HEK293 (cell line): Measurements from ENCODE around the gene KIAA1958.

Experiments used
- CTCF ChIA-PET: fragments of 350-600 bp; formaldehyde crosslinking; extraction: SDS; loops from one replicate; lab custom pipeline; 2021; ENCODE audit warnings: antibody characterized with exemption; lab: Yijun Ruan, JAX
- POLR2A ChIA-PET: fragments of 300-600 bp; formaldehyde crosslinking; extraction: SDS; loops from one replicate; lab custom pipeline; 2020; ENCODE audit warnings: antibody characterized with exemption, inconsistent platforms; lab: Yijun Ruan, JAX
- H3K27ac ChIP-seq: fragments of 200-500 bp; sonication (Bioruptor generic); 2 replicates; pipeline ENCODE4 v1.5.1; 2014; ENCODE audit warnings: low read depth, low read length, control low read depth, inconsistent platforms; ENCODE audit errors: extremely low read depth
- H3K36me3 ChIP-seq, 2 experiments: fragments of 200-500 bp in 1 of 2; sonication (Bioruptor generic) in 1 of 2; 1 replicate in 1 of 2; 2 replicates in 1 of 2; pipeline ENCODE4 v1.5.1; 2014 to 2017; ENCODE audit warnings: inconsistent platforms in 2 of 2, low read length in 2 of 2; ENCODE audit not compliant: control insufficient read depth in 2 of 2, insufficient read depth in 1 of 2
- H3K4me1 ChIP-seq: fragments of 200-500 bp; sonication (Bioruptor generic); 2 replicates; pipeline ENCODE4 v1.5.1; 2014; ENCODE audit warnings: mild to moderate bottlenecking, low read length, inconsistent platforms; ENCODE audit not compliant: control insufficient read depth, insufficient read depth
- H3K4me3 ChIP-seq: 2 replicates; pipeline ENCODE4 v1.5.1; 2011; ENCODE audit warnings: low read depth, mild to moderate bottlenecking, control low read depth, low read length, moderate library complexity
- H3K9me3 ChIP-seq: fragments of 200-500 bp; sonication (Bioruptor generic); 2 replicates; pipeline ENCODE4 v1.5.1; 2014; ENCODE audit warnings: low read depth, low read length, inconsistent platforms; ENCODE audit not compliant: control insufficient read depth, insufficient read depth
- BCL11B ChIP-seq: fragments of 450-650 bp; formaldehyde crosslinking; IDR thresholded peaks from 2 replicates; pipeline ENCODE4 v1.5.1; 2016; ENCODE audit warnings: low read depth, missing biosample characterization, missing genetic modification characterization
- BCL6B ChIP-seq: fragments of 450-650 bp; formaldehyde crosslinking; IDR thresholded peaks from 2 replicates; pipeline ENCODE4 v1.5.1; 2017; ENCODE audit warnings: missing biosample characterization, missing genetic modification characterization
- ELK4 ChIP-seq: IDR thresholded peaks from 2 replicates; pipeline ENCODE4 v1.6.1; 2011; ENCODE audit warnings: mild to moderate bottlenecking, low read depth, low read length, borderline replicate concordance
- HOXD13 ChIP-seq: sonication (generic); formaldehyde crosslinking; IDR thresholded peaks from 2 replicates; pipeline ENCODE4 v1.8.0; 2022; ENCODE audit warnings: missing genetic modification reagents, borderline replicate concordance
- KLF8 ChIP-seq: fragments of 450-650 bp; formaldehyde crosslinking; IDR thresholded peaks from 2 replicates; pipeline ENCODE4 v1.5.1; 2016; ENCODE audit warnings: missing biosample characterization, missing genetic modification characterization
- SALL2 ChIP-seq: fragments of 450-650 bp; formaldehyde crosslinking; IDR thresholded peaks from 2 replicates; pipeline ENCODE4 v1.5.0; 2017; ENCODE audit warnings: missing biosample characterization, mild to moderate bottlenecking, missing genetic modification characterization, borderline replicate concordance
- YY2 ChIP-seq: fragments of 450-650 bp; formaldehyde crosslinking; IDR thresholded peaks from 2 replicates; pipeline ENCODE4 v1.5.1; 2016; ENCODE audit warnings: missing biosample characterization, missing genetic modification characterization
- ZNF138 ChIP-seq: fragments of 450-650 bp; formaldehyde crosslinking; IDR thresholded peaks from 2 replicates; pipeline ENCODE4 v1.5.1; 2016; ENCODE audit warnings: missing biosample characterization, missing genetic modification characterization, borderline replicate concordance
- ZNF18 ChIP-seq: fragments of 450-650 bp; formaldehyde crosslinking; IDR thresholded peaks from 2 replicates; pipeline ENCODE4 v1.5.1; 2016; ENCODE audit warnings: missing biosample characterization, missing genetic modification characterization
- ZNF2 ChIP-seq: fragments of 450-650 bp; formaldehyde crosslinking; IDR thresholded peaks from 2 replicates; pipeline ENCODE4 v1.5.1; 2016; ENCODE audit warnings: missing biosample characterization, missing genetic modification characterization
- ZNF221 ChIP-seq: fragments of 450-650 bp; formaldehyde crosslinking; IDR thresholded peaks from 2 replicates; pipeline ENCODE4 v1.5.1; 2017; ENCODE audit warnings: missing biosample characterization, missing genetic modification characterization, borderline replicate concordance
- ZNF248 ChIP-seq: fragments of 450-650 bp; formaldehyde crosslinking; IDR thresholded peaks from 2 replicates; pipeline ENCODE4 v1.5.1; 2017; ENCODE audit warnings: missing biosample characterization, missing genetic modification characterization
- ZNF280C ChIP-seq: fragments of 450-650 bp; formaldehyde crosslinking; IDR thresholded peaks from 2 replicates; pipeline ENCODE4 v1.5.1; 2016; ENCODE audit warnings: missing biosample characterization, missing genetic modification characterization
- ZNF48 ChIP-seq: fragments of 450-650 bp; formaldehyde crosslinking; IDR thresholded peaks from 2 replicates; pipeline ENCODE4 v1.5.1; 2016; ENCODE audit warnings: missing biosample characterization, missing genetic modification characterization
- ZNF513 ChIP-seq: fragments of 450-650 bp; IDR thresholded peaks from 2 replicates; pipeline ENCODE4 v1.5.1; 2018; ENCODE audit warnings: missing biosample characterization, missing genetic modification characterization
- ZNF555 ChIP-seq: fragments of 450-650 bp; formaldehyde crosslinking; conservative IDR thresholded peaks from 2 replicates; pipeline ENCODE4 v1.5.1; 2017; ENCODE audit warnings: missing biosample characterization, mild to moderate bottlenecking, missing genetic modification characterization, inconsistent platforms
- ZNF558 ChIP-seq: fragments of 450-650 bp; formaldehyde crosslinking; IDR thresholded peaks from 2 replicates; pipeline ENCODE4 v1.5.1; 2016; ENCODE audit warnings: missing biosample characterization, missing genetic modification characterization
- ZNF561 ChIP-seq: fragments of 450-650 bp; IDR thresholded peaks from 2 replicates; pipeline ENCODE4 v1.5.1; 2018; ENCODE audit warnings: missing biosample characterization, missing genetic modification characterization, borderline replicate concordance
- ZNF629 ChIP-seq: fragments of 450-650 bp; formaldehyde crosslinking; IDR thresholded peaks from 2 replicates; pipeline ENCODE4 v1.5.1; 2017; ENCODE audit warnings: missing biosample characterization, missing genetic modification characterization
- ZNF785 ChIP-seq: fragments of 450-650 bp; formaldehyde crosslinking; IDR thresholded peaks from 2 replicates; pipeline ENCODE4 v1.5.1; 2016; ENCODE audit warnings: missing biosample characterization, missing genetic modification characterization
- ZSCAN23 ChIP-seq: fragments of 450-650 bp; formaldehyde crosslinking; IDR thresholded peaks from 2 replicates; pipeline ENCODE4 v1.5.1; 2016; ENCODE audit warnings: missing biosample characterization, missing genetic modification characterization
- ZSCAN30 ChIP-seq: fragments of 450-650 bp; IDR thresholded peaks from 2 replicates; pipeline ENCODE4 v1.5.1; 2018; ENCODE audit warnings: missing biosample characterization, mild to moderate bottlenecking, missing genetic modification characterization, moderate library complexity
- TF ChIP-seq, protein P1 (sequence below): fragments of 450-650 bp; formaldehyde crosslinking; IDR thresholded peaks from 2 replicates; pipeline ENCODE4 v1.5.1; 2016; ENCODE audit warnings: missing biosample characterization, missing genetic modification characterization
- TF ChIP-seq, protein P2 (sequence below): fragments of 450-650 bp; formaldehyde crosslinking; IDR thresholded peaks from 2 replicates; pipeline ENCODE4 v1.5.1; 2016; ENCODE audit warnings: missing biosample characterization, missing genetic modification characterization

Gene KIAA1958

DNA sequence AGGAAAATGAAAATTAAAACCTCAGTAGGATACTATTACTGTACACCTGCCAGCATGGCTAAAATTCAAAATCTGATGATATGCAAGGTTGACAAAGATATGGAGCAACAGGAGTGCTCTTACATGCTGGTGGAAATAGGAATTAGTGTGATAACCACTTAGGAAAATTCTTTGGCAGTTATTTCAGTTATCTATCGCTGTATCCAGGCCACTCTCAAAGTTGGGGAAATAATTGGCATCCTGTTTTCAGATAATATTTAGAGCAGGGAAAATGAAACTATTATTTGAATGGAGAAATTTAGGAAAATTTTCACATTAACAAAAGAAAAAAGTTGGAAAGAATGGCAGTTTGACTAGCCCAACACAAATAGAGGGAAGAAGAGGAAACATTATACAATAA lies 50.9 kb downstream of the KIAA1958 start:
- TF ChIP-seq ZNF558 (tag by site-specific recombination) (no peak), ZSCAN23 (tag by site-specific recombination) (no peak), SALL2 (no peak), ZNF48 (tag by site-specific recombination) (no peak), ZSCAN30 (no peak), ZNF138 (tag by site-specific recombination) (no peak), BCL6B (tag by site-specific recombination) (no peak), ELK4 (no peak), ZNF629 (tag by site-specific recombination) (no peak), ZNF785 (tag by site-specific recombination) (no peak), ZNF561 (tag by site-specific recombination) (no peak), ZNF248 (tag by site-specific recombination) (no peak), ZNF280C (tag by site-specific recombination) (no peak), ZNF555 (tag by site-specific recombination) (no peak)
- TF ChIP-seq, protein P1, sequence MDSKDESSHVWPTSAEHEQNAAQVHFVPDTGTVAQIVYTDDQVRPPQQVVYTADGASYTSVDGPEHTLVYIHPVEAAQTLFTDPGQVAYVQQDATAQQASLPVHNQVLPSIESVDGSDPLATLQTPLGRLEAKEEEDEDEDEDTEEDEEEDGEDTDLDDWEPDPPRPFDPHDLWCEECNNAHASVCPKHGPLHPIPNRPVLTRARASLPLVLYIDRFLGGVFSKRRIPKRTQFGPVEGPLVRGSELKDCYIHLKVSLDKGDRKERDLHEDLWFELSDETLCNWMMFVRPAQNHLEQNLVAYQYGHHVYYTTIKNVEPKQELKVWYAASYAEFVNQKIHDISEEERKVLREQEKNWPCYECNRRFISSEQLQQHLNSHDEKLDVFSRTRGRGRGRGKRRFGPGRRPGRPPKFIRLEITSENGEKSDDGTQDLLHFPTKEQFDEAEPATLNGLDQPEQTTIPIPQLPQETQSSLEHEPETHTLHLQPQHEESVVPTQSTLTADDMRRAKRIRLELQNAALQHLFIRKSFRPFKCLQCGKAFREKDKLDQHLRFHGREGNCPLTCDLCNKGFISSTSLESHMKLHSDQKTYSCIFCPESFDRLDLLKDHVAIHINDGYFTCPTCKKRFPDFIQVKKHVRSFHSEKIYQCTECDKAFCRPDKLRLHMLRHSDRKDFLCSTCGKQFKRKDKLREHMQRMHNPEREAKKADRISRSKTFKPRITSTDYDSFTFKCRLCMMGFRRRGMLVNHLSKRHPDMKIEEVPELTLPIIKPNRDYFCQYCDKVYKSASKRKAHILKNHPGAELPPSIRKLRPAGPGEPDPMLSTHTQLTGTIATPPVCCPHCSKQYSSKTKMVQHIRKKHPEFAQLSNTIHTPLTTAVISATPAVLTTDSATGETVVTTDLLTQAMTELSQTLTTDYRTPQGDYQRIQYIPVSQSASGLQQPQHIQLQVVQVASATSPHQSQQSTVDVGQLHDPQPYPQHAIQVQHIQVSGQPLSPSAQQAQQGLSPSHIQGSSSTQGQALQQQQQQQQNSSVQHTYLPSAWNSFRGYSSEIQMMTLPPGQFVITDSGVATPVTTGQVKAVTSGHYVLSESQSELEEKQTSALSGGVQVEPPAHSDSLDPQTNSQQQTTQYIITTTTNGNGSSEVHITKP: no peak
- POLR2A ChIA-PET: no interaction called here
- no peaks in the 10 kb centered on the region for H3K9me3 ChIP-seq
- no peak overlapping the region for H3K27ac ChIP-seq
- no peaks in the 10 kb centered on the region for H3K36me3 ChIP-seq
- CTCF ChIA-PET: interaction anchor here (0.7 kb wide), 1 partner anchor 117 kb away, joined by 3 read pairs; no protein-coding TSS in a partner anchor
- H3K4me3 ChIP-seq: no peak overlapping the region
- no peaks in the 10 kb centered on the region for H3K4me1 ChIP-seq

GRCh38 chr9:112540800-112541199 lies 54.2 kb downstream of the KIAA1958 start:
- CTCF ChIA-PET: no interaction called here
- no peaks in the 10 kb centered on the region for H3K36me3 ChIP-seq
- no peak overlapping the region for H3K27ac ChIP-seq
- no peaks in the 10 kb centered on the region for H3K4me1 ChIP-seq
- H3K4me3 ChIP-seq: no peak overlapping the region
- no peaks in the 10 kb centered on the region for H3K9me3 ChIP-seq
- POLR2A ChIA-PET: no interaction called here
- TF ChIP-seq ZNF2 (tag by site-specific recombination) (no peak), KLF8 (tag by site-specific recombination) (no peak), ZNF513 (tag by site-specific recombination) (no peak), YY2 (tag by site-specific recombination) (no peak), HOXD13 (no peak), BCL11B (tag by site-specific recombination) (no peak), ZNF221 (no peak), ZNF18 (tag by site-specific recombination) (no peak)
- TF ChIP-seq, protein P2, sequence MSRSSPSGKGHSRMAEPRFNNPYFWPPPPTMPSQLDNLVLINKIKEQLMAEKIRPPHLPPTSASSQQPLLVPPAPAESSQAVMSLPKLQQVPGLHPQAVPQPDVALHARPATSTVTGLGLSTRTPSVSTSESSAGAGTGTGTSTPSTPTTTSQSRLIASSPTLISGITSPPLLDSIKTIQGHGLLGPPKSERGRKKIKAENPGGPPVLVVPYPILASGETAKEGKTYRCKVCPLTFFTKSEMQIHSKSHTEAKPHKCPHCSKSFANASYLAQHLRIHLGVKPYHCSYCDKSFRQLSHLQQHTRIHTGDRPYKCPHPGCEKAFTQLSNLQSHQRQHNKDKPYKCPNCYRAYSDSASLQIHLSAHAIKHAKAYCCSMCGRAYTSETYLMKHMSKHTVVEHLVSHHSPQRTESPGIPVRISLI: no peak
